ENCODE results near the gene RERE. TPM values are rescaled to one million over a fixed set of nuclear protein-coding genes. Genes with fewer than 3 reads are reported as not detected.

RERE gene
- total RNA-seq, 2 experiments from 2014 or later = 73.1 to 211 TPM

DNA sequence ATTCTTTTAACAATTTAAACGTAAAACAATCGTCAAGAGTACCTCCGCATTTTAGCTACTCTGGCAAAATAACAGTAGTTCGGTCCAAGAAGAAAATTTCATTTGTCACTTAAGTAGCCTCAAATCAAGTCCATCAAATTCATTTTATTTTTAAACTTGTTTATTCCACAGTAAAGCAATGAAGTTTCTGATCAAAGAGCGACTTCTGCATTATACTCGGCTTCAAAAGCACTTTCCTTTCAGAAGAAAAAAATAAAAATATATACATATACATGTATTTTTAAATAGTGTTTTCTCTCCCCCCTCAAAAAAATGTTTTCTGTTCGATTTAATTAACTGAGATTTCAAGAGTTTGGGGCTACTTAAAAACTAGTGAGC lies 115.0 kb downstream of the RERE start:
- Histone ChIP-seq H3K4me2 (ENCODE audit: low read length) (peak overlapping the region; percentile 69), H3K4me3 (ENCODE audit: low read depth, low read length, poor library complexity, severe bottlenecking) (peak overlapping the region; percentile 64), H3K79me2 (ENCODE audit: insufficient read depth, low read depth, low read length) (peaks cover 32% of the 10 kb centered on the region; the same call in 1 of the 2 replicates), H3K27ac (ENCODE audit: low read depth, low read length, poor library complexity, severe bottlenecking) (no peak overlapping the region), H3K36me3 (ENCODE audit: insufficient read depth, low read length) (no peaks in the 10 kb centered on the region), H3K9me2 (ENCODE audit: insufficient read depth, low read length) (no peaks in the 10 kb centered on the region), H3K4me1 (ENCODE audit: insufficient read depth, low read length, poor library complexity, severe bottlenecking) (peaks cover 46% of the 10 kb centered on the region), H4K20me1 (ENCODE audit: insufficient read depth, low read length) (peaks cover 30% of the 10 kb centered on the region), H2AFZ (ENCODE audit: low read length) (no peak overlapping the region), H3K9me3 (ENCODE audit: low read length) (no peaks in the 10 kb centered on the region)
- BruUV-seq (replicated peaks) = no TSS peak
- intact Hi-C loops (cut with micrococcal nuclease; ENCODE audit: unreplicated experiment) = loop anchor here (5.0 kb wide), 1 partner anchor 280 kb away; no protein-coding TSS in a partner anchor
- no peak for DNase-seq (ENCODE audit: low spot score)
- TF ChIP-seq, protein P1, sequence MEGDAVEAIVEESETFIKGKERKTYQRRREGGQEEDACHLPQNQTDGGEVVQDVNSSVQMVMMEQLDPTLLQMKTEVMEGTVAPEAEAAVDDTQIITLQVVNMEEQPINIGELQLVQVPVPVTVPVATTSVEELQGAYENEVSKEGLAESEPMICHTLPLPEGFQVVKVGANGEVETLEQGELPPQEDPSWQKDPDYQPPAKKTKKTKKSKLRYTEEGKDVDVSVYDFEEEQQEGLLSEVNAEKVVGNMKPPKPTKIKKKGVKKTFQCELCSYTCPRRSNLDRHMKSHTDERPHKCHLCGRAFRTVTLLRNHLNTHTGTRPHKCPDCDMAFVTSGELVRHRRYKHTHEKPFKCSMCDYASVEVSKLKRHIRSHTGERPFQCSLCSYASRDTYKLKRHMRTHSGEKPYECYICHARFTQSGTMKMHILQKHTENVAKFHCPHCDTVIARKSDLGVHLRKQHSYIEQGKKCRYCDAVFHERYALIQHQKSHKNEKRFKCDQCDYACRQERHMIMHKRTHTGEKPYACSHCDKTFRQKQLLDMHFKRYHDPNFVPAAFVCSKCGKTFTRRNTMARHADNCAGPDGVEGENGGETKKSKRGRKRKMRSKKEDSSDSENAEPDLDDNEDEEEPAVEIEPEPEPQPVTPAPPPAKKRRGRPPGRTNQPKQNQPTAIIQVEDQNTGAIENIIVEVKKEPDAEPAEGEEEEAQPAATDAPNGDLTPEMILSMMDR (conservative IDR thresholded peaks at IDR 0.05; ENCODE audit: low read length) = no peak
- TF ChIP-seq EZH2phosphoT487 (IDR thresholded peaks at IDR 0.05; ENCODE audit: borderline replicate concordance, low read depth, low read length) = peak; percentile 65; the same call in 1 of the 2 replicates
- ChIA-PET CTCF (ENCODE audit: unreplicated experiment) (no interaction called here), POLR2A (no interaction called here)

DNA sequence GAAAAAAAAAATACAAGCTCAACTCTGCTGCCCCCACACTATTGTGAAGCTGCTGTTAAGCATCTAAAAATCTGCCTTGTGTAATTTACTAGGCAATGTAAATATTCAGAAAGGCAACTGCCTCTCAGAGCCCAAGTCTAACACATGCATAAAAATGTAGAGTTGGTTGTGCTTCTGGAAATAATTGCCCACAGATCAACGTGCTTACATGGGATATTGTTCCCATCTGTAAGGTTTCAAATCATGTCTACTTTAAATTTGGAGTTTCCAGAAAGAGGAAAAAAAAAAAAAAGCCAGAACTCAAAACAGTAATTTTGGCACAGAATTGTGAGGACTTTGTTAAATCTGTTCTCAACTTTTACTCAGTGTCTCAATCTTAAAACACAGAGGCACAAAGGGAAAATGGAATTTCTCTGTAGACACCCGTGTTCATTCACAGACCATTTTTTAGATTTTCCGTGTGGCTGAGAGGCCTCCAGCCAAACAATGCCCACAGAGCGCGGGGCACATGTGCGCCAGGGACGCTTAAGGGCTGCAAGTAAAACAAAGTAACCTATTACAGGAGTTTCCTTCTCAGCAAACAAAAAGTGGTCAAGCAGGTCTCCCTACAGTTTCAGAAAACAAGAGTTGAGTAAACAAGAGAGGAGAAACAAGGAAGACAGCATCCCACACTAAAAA lies 115.5 kb downstream of the RERE start:
- Histone ChIP-seq H3K36me3 (ENCODE audit: insufficient read depth, low read length) (no peaks in the 10 kb centered on the region), H2AFZ (ENCODE audit: low read length) (no peak overlapping the region), H3K4me1 (ENCODE audit: insufficient read depth, low read length, poor library complexity, severe bottlenecking) (peaks cover 46% of the 10 kb centered on the region), H4K20me1 (ENCODE audit: insufficient read depth, low read length) (peaks cover 30% of the 10 kb centered on the region), H3K27ac (ENCODE audit: low read depth, low read length, poor library complexity, severe bottlenecking) (no peak overlapping the region), H3K4me2 (ENCODE audit: low read length) (peak overlapping the region; percentile 54), H3K9me2 (ENCODE audit: insufficient read depth, low read length) (no peaks in the 10 kb centered on the region), H3K4me3 (ENCODE audit: low read depth, low read length, poor library complexity, severe bottlenecking) (no peak overlapping the region), H3K9me3 (ENCODE audit: low read length) (no peaks in the 10 kb centered on the region), H3K79me2 (ENCODE audit: insufficient read depth, low read depth, low read length) (peaks cover 32% of the 10 kb centered on the region; the same call in 1 of the 2 replicates)
- ChIA-PET CTCF (ENCODE audit: unreplicated experiment) (no interaction called here), POLR2A (interaction anchor here (1.0 to 1.3 kb wide), 3 partner anchors 13 to 22 kb away, joined by 3 to 5 read pairs (median 4); no protein-coding TSS in a partner anchor)
- no peak for DNase-seq (ENCODE audit: low spot score)
- TSS peak; percentile 33 for BruUV-seq (replicated peaks)
- intact Hi-C loops (cut with micrococcal nuclease; ENCODE audit: unreplicated experiment) = loop anchor here (5.0 kb wide), 1 partner anchor 280 kb away; no protein-coding TSS in a partner anchor
- no peak for TF ChIP-seq EZH2phosphoT487 (IDR thresholded peaks at IDR 0.05; ENCODE audit: borderline replicate concordance, low read depth, low read length)
- TF ChIP-seq, protein P1 (conservative IDR thresholded peaks at IDR 0.05; ENCODE audit: low read length) = no peak

DNA sequence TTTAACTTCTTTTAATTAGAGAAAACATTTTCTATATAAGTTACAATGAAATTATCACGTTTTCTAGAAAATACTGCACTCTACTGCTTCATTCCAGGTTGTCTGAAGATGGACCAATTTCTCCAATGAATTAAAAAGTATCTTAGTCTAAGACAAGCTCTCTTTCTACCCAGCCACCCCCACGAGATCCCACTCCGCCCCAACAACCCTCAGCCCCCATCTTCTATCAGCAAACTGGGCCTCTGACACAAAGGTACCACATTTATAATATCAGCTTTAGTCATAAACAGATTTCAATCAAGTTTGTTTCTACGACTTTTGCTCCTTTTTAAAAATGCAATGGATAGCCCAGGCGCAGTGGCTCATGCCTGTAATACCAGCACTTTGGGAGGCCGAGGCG lies 117.8 kb downstream of the RERE start:
- H3K4me2 ChIP-seq (ENCODE audit: low read length) = no peak overlapping the region
- intact Hi-C loops (cut with micrococcal nuclease; ENCODE audit: unreplicated experiment) = loop anchor here (5.0 kb wide), 1 partner anchor 277 kb away; no protein-coding TSS in a partner anchor
- H3K9me3 ChIP-seq (ENCODE audit: low read length) = no peaks in the 10 kb centered on the region
- H3K36me3 ChIP-seq (ENCODE audit: insufficient read depth, low read length) = no peaks in the 10 kb centered on the region
- CTCF ChIA-PET (ENCODE audit: unreplicated experiment) = no interaction called here
- peaks cover 38% of the 10 kb centered on the region for H3K4me1 ChIP-seq (ENCODE audit: insufficient read depth, low read length, poor library complexity, severe bottlenecking)
- TF ChIP-seq, protein P1 (conservative IDR thresholded peaks at IDR 0.05; ENCODE audit: low read length) = no peak
- no peak for TF ChIP-seq EZH2phosphoT487 (IDR thresholded peaks at IDR 0.05; ENCODE audit: borderline replicate concordance, low read depth, low read length)
- POLR2A ChIA-PET = no interaction called here
- no peak overlapping the region for H3K4me3 ChIP-seq (ENCODE audit: low read depth, low read length, poor library complexity, severe bottlenecking)
- BruUV-seq (replicated peaks) = no TSS peak
- DNase-seq (ENCODE audit: low spot score) = no peak
- no peak overlapping the region for H2AFZ ChIP-seq (ENCODE audit: low read length)
- no peak overlapping the region for H3K27ac ChIP-seq (ENCODE audit: low read depth, low read length, poor library complexity, severe bottlenecking)
- H3K79me2 ChIP-seq (ENCODE audit: insufficient read depth, low read depth, low read length) = peaks cover 32% of the 10 kb centered on the region; the same call in 1 of the 2 replicates
- H4K20me1 ChIP-seq (ENCODE audit: insufficient read depth, low read length) = peaks cover 30% of the 10 kb centered on the region
- no peaks in the 10 kb centered on the region for H3K9me2 ChIP-seq (ENCODE audit: insufficient read depth, low read length)

Data from OCI-LY7 (cell line).